CD4-positive, alpha-beta T cell treated with Interleukin-12 subunit alpha and Interleukin-12 subunit beta, for 1 hour (primary cell): ENCODE measurements around the gene QRFP.

Experiments
- DNase-seq: peaks from one replicate; pipeline ENCODE4 v3.0.0-alpha.2; 2020

QRFP gene

DNA sequence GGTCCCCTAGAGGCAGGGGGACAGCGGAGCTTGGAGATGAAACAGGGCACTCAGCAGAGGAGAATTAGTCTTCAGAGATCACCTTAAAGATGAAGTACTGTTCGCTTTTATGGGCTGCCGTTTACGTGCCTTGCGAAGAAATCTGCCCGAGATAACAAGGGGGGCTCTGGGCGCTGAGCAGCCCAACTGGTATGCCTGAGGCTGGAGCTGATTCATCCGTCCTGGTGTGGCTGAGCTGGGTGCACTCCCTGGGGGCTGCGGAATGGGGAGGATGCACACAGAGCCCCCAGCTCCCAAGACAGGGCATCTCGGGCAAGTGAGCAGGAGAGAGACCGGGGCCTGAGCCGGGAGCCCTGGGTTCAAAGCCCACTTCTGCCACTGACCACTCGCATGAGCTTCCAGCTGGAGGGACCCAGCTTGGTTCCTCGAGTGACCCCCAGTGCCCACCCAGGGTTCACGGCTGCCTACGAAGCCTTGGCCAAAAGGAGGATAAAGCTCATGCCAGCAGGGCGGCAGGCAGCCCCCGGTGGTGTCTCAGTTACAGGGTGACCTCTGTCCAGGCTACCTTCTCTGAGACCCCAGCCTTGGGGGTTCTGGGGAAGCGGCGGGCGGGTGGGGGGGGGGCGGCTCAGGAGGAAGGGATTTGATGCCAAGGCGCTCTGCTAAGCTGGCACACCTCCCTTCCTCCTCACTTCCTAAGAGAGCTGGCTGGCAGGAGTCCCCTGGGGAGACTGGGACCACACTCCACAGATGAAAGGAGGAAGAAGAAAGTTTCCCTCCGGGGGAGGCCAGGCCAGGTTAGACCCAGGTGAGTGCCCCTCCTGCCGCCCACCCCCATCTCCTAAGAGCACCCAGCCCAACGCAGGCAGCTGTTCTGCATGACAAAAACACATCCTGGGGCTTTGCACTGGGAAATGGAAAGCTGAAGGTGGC, 36.8 kb upstream of the QRFP start:
- DNase-seq = no peak

DNA sequence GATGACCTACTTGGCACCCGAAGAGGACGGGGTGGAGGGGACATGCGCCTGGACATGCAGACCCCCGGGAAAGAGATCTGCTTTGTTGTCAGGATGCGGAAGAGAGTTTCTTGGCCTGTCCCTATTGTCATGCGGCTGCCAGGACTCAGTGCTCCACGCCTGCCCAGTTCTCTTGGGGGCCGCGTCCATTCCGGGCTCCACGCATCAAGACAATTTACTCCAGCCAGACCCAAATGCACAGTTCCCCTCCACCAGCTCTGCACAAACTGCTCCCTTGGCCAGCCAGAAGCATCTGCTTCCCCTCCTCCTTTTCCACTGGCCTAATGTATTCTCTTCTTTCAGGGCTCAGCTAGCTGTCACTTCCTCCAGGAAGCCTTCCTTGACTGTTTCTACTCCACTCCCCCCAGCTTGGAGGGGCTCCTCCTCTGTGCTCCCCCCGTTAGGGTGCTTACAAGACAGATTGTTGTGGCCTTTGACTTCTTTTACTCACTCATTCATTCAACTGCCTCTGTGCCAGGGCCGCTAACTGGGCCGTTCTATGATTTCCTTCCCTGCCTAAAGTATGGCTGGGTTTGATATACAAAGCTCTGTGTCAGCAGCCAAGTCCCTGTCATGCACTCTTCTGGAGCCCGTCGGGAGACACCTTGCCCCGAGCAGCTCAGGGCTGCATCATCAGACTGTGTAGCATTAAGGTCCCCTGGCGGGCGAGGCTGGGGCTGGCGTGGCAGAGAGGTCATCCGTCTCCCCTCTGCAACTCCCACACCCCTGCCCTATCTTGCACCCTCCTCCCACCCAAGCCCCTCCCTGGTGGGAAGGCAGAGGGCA, 35.9 kb upstream of the QRFP start:
- DNase-seq = no peak

DNA sequence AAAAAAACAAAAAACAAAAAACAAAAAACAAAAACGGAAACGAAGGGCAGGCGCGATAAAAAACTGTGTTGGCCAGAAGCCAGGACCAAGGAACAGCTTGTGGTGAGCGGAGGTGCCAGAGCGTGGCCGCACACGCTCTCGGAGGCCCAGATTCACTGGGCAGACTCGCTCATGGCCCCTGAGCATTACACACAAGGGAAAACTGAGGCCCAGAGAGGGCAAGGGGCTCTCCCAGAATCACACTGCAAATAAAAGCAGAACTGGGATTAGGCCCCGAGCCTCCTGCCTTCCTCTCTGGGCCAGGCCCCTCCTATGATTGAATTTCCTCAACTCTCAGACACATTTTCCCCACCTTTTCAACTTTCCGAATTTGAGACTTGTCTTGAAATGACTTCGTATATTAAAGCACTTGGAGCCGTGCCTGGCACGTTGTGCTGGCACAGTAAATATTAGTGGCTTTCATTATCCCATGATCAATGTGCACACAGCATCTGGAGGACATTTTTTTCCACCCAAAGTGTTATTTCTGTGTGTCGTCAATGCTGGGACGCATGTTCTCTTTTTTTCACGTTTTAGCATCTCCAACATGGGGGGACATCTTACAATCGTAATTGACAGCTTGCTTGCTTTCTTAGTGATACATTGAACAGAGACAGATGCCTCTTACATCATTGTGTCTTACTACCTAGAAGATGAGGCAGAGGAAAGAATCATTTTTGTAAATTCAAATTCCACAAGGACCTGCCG, 35.1 kb upstream of the QRFP start:
- DNase-seq = no peak

DNA sequence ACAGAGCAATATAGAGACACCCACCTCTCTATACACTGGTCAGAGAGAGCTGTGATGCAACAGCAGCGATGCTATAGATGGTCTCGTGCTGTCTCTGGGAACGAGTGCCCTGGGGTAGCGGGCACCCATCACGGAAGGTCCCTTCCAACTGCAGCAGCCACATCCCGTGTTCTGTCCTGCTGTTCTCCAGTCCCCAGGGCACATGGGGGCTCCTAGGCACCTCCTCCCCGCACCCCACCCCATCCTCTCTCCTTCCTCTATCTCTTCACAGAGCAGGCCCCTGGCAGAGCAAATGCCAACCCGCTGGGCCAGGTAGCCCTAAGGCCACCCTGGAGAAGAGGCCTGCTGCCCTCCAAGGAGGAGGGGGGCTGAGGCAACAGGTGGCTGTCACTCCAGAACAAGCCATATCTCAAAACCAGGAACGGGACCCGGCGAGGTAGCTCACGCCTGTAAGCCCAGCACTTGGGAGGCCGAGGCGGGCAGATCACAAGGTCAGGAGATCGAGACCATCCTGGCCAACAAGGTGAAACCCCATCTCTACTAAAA, 34.3 kb upstream of the QRFP start:
- no peak for DNase-seq

DNA sequence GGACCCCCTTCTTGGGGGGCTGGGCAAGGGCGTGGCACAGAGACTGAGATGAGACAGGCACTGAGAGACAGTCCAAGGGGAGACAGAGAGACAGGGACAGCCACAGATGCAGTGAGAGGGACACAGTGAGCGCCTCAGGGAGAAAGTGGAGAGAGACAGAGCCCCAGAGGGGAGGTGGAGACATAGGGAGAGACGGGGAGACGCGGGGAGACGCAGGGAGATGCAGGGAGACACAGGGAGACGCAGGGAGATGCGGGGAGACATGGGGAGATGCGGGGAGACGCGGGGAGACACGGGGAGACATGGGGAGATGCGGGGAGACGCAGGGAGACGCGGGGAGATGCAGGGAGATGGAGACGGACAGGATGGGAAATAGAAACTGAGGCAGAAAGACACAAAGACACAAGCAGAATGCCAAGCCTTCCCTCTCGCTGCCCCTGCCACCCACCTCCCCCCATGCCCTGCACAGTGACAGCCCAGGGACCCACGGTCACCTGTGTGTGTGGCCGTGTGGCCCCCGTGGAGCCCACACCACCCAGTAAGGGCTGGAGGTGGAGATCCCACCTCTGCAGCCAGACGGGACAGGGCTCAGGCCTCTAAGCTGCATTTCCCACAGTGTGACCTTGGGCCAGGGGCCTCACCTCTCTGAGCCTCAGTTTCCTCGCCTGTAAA, 33.7 kb upstream of the QRFP start:
- no peak for DNase-seq

DNA sequence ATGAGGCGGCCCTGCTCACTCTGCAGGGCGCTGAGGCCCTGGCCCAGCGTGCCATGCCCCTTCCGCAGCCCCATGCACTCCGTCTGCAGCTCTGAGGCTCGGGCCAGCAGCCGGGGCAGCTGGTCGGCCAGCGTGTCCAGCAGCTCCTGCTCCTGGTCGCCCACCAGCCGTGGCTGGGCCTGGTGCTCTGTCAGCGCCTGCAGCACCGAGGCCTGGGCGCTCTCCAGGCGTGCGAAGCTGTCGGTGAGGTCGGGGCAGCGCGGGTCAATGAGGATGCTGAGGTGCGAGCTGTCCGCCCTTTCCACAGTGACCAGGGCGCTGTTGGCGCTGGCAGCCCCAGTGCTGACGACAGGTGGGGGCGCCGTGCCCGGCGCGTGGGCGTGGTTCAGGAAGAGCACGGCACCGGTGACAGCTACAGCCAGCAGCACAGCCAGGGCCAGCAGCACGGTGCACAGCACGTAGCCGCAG, 33.0 kb upstream of the QRFP start:
- no peak for DNase-seq

DNA sequence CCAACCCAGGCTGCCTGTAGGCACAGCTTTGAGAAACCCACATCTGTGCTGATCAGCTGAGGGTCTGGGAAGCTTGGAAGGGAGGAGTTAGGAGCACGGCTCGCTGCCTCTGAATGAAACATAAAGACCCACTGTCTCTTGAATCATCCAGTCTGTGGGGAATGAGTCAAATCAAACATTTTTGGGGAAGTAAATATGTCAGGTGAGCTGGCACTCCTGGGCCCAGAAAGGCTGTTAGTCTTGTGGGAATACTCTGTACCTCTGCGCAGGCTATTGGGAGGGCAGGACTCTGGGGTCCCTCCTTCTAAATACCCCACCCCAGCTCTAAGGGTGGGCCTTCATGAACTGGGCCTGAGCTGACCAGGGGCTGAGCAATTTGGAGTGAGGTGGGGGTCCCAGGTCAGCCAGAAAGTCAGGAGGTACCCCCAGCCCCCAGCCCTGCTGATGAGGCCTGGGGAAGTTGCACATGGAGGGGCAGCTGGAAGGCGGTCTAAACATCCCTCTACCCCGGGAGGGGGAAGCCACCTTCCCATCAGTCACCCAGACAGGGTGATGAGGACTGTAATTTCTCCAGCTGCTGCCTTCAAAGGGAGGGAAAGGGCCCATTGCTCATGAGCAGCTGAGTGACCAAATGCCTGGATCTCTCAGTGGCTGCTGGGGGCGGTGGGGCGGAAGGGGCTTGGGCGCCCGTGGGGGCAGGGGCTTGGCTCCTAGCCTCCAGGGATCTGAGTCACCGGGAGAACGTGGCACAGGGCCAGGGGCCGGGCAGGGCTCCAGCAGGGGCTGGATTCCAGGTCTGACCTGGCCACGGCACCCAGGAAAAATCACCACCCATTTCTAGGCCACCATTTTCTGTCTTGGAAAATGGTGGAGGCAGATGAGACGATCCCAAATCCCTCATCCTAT, 31.6 kb upstream of the QRFP start:
- DNase-seq = no peak

DNA sequence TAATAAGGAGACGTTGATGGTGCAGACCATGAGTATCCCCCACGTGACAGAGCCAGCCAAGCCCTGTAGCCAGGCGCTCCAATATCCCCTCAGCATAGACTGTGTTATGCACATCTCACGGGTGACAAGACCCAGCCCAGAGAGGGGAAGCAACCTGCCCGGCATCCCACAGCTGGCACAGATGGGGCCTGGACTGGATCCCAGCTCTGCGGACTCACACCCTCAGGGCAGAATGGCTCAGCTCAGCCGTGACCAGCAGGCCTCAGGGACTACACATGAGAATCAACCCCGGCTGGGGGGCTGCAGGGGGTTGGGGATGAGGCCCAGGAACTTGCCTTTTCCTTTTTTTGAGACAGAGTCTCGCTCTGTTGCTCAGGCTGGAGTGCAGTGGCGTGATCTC, 30.7 kb upstream of the QRFP start:
- no peak for DNase-seq

DNA sequence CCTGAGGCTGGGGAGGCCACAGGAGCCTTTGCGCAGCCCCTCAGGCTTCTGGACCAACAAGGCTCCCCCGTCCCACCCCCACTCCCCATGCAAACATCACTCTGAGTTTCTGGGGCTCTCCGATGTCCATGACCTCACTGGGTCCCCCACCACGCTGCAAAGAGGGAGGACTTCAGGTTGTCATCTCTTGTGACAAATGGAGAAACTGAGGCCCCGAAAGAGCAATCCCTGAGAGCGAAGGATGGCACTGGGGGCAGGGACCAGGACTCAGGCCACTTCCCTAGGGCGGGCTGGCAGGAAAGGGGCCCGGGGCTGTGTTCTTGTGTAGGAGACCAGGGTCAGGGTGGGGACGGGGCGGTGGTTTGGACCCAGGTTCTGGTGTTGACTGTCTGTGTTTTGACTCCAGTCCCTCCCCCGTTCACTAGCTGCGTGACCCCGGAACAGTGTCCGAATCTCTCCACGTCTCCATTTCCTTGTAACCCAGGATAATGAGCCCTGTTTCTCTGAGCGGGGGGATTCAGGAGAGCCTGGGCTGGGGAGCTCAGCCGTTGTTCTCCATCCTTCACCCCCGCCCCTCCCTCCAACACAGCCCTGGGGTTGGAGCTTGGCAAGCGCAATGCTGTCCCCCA, 28.6 kb upstream of the QRFP start:
- no peak for DNase-seq

DNA sequence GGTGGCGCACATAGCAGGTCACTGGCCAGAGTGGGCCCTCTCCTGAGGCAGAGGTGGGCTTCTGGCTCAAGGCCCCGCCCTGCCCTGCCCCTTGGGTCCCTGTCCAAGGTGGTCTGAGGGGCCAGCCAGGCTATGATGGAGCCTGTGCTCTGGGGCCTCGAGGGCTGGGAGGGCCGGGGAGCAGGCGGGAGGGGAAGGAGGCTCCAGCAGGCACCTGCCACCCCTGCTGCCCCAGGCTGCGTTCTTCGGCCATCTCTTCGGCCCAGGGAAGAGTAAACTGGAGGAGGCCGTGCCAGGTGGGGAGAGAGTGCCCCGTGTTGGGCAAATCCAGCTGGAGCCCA, 27.8 kb upstream of the QRFP start:
- DNase-seq = no peak

DNA sequence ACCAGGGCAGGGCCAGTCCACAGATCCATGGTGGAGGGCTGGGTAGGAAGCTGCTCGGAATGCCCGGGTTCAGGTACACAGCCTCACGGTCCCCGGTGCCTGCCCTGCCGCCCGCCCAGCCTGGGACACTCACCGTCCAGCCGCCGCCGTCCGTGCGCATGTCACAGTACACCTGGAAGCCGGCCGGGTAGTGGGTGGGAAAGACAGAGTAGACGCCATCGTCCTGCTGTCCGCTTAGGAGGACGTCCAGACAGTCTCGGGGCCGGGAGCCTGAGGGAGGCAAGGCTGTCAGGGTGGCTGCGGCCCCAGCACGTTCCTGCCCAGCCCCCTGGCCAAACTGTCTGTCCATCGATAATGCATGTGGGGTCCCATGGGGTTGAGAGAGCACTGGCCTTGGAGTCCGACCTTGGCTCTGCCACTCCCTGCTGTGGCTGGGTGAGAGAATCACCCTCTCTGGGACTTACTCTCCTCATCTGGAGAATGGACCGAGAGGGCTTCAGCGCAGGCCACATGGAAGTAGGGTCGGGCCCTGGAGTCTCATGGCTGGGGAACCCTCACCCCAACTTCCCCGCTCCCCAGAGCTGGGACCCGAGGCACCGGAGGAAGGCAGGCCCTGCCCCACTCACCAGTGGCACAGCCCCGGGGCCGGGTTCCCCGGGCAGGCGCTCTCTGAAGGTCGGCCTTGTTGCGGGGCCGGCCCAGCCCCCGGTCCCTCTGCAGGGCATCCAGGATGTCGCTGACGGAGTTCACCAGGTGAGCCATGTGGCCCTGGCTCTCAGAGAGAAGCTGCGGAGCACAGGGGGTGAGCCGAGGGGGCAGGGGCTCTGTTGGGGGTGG, 27.2 kb upstream of the QRFP start:
- no peak for DNase-seq

DNA sequence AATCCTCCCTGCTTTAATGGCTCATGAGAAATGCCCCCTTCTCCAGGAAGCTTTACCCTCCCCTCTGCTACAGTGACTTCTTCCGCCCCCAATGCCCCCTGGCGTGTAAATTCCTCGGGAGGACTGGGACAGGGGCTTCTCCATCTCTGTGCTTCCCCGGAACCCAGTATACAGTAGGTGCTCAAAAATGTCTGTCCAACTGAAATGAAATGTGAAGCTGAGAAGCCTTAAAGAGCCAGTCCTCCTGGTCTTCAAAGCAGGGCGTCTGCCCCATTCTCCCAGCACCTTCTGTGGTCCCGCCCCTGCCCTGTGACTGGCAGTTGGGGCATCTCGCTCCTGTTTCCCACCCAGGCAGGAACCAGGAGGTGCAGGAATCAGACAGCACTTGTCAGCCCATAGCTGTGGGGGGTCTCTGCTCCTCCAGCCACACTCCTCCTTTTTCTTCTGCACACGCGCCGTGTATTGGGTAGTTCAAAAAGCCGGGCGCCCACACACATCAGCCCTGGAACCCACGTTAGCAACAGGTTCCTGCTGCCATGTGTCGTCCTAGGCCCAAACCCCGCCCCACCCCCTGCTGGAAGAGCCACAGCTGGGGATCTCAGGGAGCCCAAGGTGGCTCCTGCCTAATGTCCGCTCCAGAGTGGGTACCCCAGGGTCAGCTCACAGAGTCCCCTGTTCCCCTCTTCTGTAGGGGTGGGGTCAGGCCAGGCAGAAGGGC, 26.4 kb upstream of the QRFP start:
- no peak for DNase-seq

DNA sequence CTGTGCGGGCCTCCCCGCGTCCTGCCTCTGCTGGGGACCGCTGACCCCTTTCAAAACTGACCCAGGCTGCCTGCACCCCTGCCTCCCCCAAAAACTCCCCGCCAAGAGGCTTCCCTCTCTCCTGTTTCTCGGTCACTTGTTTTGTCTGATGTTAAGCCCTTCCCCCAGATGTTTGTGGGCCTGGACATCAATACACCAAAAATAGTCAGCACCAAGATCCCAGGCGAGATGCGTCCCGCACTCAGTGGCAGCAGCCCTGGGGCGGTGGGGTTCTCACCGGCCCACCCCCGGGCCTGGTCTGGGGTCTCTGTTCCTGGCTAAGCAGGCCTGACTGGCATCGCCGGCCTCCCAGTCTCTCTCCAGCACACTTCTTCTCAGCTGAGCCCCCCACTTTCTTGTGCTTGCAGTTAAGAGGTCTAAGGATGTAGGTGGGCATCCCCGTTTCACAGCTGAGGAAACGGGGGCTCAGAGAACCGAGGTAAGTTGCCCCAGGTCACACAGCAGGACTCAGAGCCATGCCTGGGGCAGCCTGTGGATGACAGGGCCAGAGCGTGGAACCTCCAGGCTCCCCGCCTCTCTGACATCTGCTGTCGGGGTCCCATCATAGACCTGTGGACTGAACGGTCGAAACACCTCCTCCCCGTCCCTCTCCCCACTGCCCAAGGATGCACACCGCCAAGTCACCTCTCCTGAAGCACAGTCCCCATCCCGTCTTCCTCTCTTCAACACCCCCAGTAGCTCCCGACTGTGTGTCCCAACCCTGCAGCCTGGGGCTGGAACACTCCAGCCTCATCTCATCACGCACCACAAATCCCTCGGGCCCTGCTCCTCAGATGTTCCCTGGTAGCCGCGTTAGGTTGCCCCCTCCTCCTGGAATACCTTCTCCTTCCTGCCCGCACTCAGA, 25.6 kb upstream of the QRFP start:
- DNase-seq = no peak

DNA sequence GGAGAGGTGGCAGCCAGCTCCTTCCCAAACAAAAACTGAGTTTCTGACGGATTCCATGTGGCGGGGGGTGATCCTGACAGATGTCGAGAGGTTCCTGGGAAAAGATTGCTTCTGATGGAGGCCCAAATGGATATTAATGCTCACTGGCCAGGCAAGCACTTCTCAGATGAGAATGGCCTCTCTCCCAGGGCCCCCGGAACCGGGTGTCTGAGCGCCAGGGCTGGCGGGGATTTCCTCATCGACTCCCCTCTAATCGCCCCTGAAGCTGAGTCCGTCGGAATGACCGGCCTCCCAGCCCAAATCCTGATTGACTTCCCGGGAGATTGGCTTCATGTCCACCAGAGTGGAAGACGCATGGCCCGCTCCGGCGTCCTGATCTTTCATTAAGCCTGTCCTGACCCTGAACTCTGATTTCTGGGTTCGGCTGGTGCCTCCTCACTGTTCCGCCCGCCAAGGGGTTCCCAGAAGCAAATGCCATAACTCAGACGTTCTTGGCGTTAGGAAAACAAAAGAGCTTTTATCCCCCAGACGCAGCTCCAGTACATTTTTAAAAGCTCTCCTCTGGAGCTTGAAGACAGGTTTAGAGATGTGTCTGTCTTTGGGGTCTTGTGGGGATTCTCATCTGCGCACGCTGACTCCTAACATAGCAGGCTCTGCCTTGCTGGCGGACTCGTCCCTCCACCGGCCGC, 24.8 kb upstream of the QRFP start:
- DNase-seq = no peak

DNA sequence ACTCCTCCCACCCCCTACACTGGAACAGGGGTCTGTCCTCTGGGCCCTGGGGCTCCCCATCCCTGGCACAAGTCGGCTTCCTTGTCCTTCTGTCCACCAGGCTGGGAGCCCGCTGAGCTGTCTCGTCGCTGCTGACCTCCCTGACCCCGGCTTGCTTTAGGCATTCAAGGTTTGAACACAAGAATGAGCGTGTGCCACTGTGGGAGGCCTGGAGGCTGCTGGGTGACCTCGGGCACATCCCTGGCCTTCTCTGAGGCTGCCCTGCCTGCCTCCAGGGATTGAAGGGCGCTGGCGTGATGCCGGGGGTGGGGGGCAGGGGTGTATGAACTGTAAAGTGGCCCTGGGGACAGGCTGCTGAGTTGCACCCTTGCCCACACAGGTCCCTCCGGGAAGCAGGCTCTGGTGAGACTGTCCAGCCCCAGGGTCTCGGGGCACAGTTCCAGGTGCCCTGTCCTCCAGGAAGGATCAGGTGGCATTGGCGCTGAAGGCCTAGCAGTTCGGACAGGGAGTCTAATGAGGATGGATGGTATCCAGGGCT, 24.2 kb upstream of the QRFP start:
- no peak for DNase-seq

DNA sequence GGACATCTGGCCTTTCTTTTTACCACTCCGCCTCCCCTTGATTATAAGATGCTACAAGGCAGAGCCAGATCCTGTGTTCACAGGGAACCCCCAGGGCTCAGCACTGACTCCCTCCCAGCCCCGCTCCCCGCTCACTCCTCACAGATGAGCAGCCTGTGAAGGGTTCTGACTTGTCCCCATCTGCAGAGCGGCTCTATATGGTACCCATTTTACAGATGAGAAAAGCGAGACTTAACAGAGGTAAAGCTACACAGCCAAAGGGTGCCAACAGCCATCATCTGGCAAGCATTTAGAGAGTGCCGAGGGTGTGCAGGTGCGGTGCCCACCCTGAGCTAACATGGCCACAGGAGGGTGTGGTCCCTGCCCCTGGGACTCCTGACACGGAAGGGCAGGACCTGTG, 23.6 kb upstream of the QRFP start:
- DNase-seq = no peak

DNA sequence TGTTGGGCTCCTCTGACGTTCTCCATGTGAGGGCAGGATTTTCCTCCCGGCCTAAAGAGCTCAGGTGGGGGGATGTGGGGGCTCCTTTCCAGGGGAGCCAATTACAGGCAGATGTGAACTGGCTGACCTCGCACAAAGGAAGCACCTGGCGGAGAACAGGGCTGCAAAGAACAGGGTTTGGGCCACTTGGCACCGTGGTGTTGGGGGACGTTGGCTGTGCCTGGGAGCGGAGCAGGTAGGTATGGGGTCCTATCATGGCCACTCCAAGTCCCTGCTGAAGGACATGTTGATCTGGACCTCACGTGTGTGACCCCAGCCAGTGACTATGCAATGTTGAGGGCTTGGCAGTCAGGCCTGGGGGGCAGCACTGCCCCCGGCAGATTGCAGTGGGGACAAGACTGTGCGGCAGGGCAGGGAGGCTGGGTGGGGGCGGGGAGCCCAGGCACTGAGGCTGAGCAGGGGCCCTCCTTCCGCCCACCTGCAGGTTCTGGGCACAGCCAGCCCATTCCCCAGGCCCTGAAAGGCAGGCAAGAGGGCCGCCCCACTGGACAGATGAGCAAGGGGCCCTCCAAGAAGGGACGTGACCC, 23.0 kb upstream of the QRFP start:
- DNase-seq = no peak
